GM10248 (cell line): Measurements from ENCODE around the gene MAP3K9.

Source experiments
- CTCF ChIA-PET: fragments of 300-600 bp; sonication (Branson Sonifier 250); formaldehyde crosslinking; extraction: SDS; loops from one replicate; lab custom pipeline; 2021; ENCODE audit warnings: antibody characterized with exemption; lab: Yijun Ruan, JAX
- POLR2A ChIA-PET: fragments of 350-650 bp; sonication (Branson Sonifier 250); formaldehyde crosslinking; extraction: SDS; loops from one replicate; lab custom pipeline; 2020; ENCODE audit warnings: antibody characterized with exemption; lab: Yijun Ruan, JAX
- DNase-seq: peaks from one replicate; pipeline ENCODE4 v3.0.0; 2012; ENCODE audit errors: extremely low spot score
- TF ChIP-seq, protein P1 (sequence below): IDR thresholded peaks from 2 replicates; pipeline ENCODE4 v1.5.1; 2012; ENCODE audit warnings: mild to moderate bottlenecking, low read depth; ENCODE audit errors: extremely low read depth, missing control alignments, control extremely low read depth

The MAP3K9 gene

GRCh38 chr14:70716958-70717357 is 92.4 kb downstream of the MAP3K9 start:
- ChIA-PET POLR2A (no interaction called here), CTCF (interaction anchor here (6.0 kb wide), 1 partner anchor 95 kb away, joined by 43 read pairs; no protein-coding TSS in a partner anchor)
- no peak for DNase-seq
- TF ChIP-seq, protein P1, sequence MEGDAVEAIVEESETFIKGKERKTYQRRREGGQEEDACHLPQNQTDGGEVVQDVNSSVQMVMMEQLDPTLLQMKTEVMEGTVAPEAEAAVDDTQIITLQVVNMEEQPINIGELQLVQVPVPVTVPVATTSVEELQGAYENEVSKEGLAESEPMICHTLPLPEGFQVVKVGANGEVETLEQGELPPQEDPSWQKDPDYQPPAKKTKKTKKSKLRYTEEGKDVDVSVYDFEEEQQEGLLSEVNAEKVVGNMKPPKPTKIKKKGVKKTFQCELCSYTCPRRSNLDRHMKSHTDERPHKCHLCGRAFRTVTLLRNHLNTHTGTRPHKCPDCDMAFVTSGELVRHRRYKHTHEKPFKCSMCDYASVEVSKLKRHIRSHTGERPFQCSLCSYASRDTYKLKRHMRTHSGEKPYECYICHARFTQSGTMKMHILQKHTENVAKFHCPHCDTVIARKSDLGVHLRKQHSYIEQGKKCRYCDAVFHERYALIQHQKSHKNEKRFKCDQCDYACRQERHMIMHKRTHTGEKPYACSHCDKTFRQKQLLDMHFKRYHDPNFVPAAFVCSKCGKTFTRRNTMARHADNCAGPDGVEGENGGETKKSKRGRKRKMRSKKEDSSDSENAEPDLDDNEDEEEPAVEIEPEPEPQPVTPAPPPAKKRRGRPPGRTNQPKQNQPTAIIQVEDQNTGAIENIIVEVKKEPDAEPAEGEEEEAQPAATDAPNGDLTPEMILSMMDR, result no peak

DNA sequence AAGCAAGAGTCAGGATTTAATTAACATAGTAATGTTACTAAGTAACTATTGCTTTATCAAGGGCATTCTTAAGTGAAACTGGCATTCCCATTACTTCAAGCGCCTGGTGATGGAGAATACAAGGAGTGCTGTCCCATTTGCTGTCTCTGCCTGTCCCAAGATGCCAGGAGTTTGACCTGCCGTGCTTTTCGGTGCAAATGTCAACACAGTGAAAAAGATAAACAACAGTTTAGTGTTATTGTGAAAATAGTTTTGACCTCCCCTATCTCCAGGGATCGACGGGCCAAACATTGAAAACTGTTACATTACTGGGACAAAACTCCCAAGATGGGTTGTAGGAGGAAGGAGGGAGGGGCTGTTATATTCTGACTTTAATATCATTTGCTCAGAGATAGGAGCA is 92.8 kb downstream of the MAP3K9 start:
- CTCF ChIA-PET, result interaction anchor here (6.0 kb wide), 1 partner anchor 94 kb away, joined by 43 read pairs; no protein-coding TSS in a partner anchor
- TF ChIP-seq, protein P1, result no peak
- DNase-seq, result no peak
- POLR2A ChIA-PET, result no interaction called here

DNA sequence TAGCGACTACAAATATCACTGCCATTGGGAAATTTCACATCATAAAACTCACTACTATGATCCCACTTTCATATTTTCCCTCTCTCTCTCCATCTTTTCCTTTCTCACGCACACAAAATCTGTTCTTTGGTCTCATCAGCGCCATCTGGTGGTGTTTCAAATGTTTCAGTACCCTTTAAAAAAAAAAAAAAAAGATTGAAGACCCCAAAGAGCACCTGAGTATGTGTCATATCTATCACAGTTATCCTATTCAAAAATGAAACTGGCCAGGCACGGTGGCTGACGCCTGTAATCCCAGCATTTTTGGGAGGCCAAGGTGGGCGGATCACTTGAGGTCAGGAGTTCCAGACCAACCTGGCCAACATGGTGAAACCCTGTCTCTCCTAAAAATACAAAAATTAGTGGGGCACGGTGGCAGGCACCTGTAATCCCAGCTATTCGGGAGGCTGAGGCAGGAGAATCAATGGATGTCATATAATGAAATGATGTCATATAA is 95.2 kb downstream of the MAP3K9 start:
- peak; percentile 38 for DNase-seq
- TF ChIP-seq, protein P1, result peak; percentile 54
- ChIA-PET POLR2A (no interaction called here), CTCF (interaction anchor here (0.8 to 6.0 kb wide), 26 partner anchors 8 to 114 kb away, joined by 3 to 43 read pairs (median 4); partner anchors contain the start of genes MAP3K9 and TTC9)

DNA sequence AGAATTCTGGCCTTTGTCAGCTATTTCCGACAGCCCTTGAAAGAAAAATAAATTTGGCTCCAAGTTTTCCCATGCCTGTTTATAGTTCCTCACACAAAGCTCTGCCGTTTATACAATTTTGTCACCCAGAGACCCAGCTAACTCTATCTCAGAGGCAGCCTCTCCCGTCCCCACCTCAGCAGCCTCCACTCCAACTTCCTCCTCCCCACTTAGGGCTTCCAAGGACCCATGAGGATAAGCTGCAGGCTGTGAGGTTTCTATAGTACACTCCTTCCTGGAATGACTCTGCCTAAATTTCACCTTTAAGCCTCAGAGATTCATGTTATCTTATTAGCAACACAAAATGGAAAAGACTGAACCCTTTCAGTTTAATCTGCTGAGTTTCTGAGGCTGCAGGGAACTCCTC is 95.8 kb downstream of the MAP3K9 start:
- DNase-seq, result no peak
- ChIA-PET CTCF (interaction anchor here (0.7 to 6.0 kb wide), 31 partner anchors 9 to 241 kb away, joined by 3 to 43 read pairs (median 4); partner anchors contain the start of gene TTC9), POLR2A (interaction anchor here (0.5 kb wide), 1 partner anchor 59 kb away, joined by 5 read pairs; no protein-coding TSS in a partner anchor)
- TF ChIP-seq, protein P1, result no peak

DNA sequence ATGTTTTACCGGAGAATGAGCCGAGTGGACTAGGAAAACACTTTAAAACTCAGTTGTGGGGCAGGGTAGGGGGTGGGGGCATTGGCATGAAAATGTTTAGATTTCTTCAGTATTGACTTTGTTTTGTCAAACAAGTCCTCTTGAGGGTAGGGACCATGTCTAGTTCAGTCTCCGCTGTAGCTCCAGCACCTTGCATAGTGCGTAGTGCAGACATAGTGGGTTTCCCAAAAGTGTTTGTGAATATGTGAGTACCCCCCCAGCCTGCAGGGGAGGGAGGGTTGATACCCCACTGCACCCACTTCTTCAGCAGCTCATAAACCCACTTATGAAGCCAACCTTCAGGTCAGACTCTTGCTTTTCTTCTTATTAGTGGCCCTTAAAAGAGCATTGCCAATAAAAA is 96.2 kb downstream of the MAP3K9 start:
- POLR2A ChIA-PET, result interaction anchor here (0.5 to 0.6 kb wide), 2 partner anchors 58 to 562 kb away, joined by 3 to 5 read pairs; no protein-coding TSS in a partner anchor

GRCh38 chr14:70711451-70711850 is 97.9 kb downstream of the MAP3K9 start:
- POLR2A ChIA-PET, result no interaction called here
- TF ChIP-seq, protein P1, result no peak
- CTCF ChIA-PET, result interaction anchor here (0.9 to 2.3 kb wide), 5 partner anchors 17 to 90 kb away, joined by 3 to 5 read pairs (median 3); no protein-coding TSS in a partner anchor
- DNase-seq, result no peak

More for the DNA sequence above, 96.2 kb downstream of the MAP3K9 start:
- CTCF ChIA-PET, result interaction anchor here (0.7 to 6.0 kb wide), 32 partner anchors 10 to 895 kb away, joined by 3 to 43 read pairs (median 4); partner anchors contain the start of gene TTC9
- TF ChIP-seq, protein P1, result no peak
- DNase-seq, result no peak
